Epithelial cell of esophagus (primary cell): Measurements from ENCODE around the gene SEMA5A.

Experiments
- DNase-seq: peaks from one replicate; pipeline ENCODE4 v3.0.0; 2010; ENCODE audit warnings: low read depth
- H3K4me3 ChIP-seq: 2 replicates; pipeline ENCODE4 v1.5.1; 2011; ENCODE audit warnings: mild to moderate bottlenecking, low read length, control low read depth
- CTCF ChIP-seq: IDR thresholded peaks from 2 replicates; pipeline ENCODE4 v1.5.1; 2011; ENCODE audit warnings: low read depth, mild to moderate bottlenecking, low read length, control low read depth, inconsistent platforms; ENCODE audit not compliant: insufficient read depth; ENCODE audit errors: missing control alignments

Gene SEMA5A

GRCh38 chr5:9284781-9285307 lies 261.0 kb downstream of the SEMA5A start:
- no peak for DNase-seq

GRCh38 chr5:9284272-9284671 lies 261.6 kb downstream of the SEMA5A start:
- no peak for DNase-seq
- no peak for TF ChIP-seq CTCF
- no peak overlapping the region for H3K4me3 ChIP-seq

More at GRCh38 chr5:9284781-9285307, 261.0 kb downstream of the SEMA5A start:
- TF ChIP-seq CTCF, result no peak
- H3K4me3 ChIP-seq, result no peak overlapping the region

DNA sequence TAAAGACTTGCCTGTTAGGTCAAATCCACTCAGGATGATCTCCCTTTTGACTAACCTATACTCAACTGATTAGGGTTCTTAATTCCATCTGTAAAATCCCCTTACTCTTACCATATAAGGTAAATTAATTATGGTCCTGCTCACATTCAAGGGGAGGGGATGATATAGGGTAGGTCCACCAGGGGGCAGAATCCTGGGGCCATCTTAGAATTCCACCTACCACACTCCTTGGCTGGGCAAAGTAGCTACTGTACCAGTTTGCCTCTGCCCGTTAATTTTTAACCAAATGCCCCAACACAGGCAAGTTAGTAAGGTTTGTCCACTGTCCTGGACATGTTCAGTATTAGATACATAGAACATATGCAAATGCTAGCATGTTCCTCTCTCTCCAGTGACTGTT lies 262.4 kb downstream of the SEMA5A start:
- DNase-seq, result no peak
- no peak overlapping the region for H3K4me3 ChIP-seq
- TF ChIP-seq CTCF, result no peak

- peak; percentile 75 for DNase-seq
- no peak overlapping the region for H3K4me3 ChIP-seq
- TF ChIP-seq CTCF, result no peak
Observed at GRCh38 chr5:9283021-9283420, 262.9 kb downstream of the SEMA5A start.

DNA sequence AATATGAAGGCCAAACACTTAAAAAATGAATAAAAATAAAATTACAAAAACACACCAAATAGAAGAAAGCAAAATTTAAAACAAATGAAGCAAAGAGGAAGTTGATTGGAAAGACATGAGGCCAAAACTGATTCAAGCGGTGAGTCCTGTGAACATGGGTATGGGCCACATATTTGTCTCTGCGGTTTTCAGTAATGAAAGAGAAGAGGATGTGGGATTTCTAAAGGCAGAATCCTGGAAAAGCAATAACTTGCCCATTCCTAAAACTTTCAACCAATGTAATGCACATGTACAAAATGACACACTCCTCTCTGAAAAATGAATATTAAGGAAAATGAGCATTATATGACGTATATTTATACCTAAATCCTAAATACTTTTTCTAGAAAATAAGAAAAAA lies 263.7 kb downstream of the SEMA5A start:
- no peak overlapping the region for H3K4me3 ChIP-seq
- TF ChIP-seq CTCF, result no peak
- no peak for DNase-seq

- DNase-seq, result no peak
- no peak for TF ChIP-seq CTCF
- H3K4me3 ChIP-seq, result no peak overlapping the region
Observed at GRCh38 chr5:9279774-9280173, 266.1 kb downstream of the SEMA5A start.

- no peak for TF ChIP-seq CTCF
- no peak overlapping the region for H3K4me3 ChIP-seq
- no peak for DNase-seq
Observed at GRCh38 chr5:9278921-9279603, 266.8 kb downstream of the SEMA5A start.
